ENCODE data around the gene ALCAM.

GRCh38 chr3:105518806-105519418 lies 152.2 kb downstream of the ALCAM start:
- TF ChIP-seq CTCF (IDR thresholded peaks at IDR 0.05) (peak; percentile 50 to 65 (median 55)), EP300 (IDR thresholded peaks at IDR 0.05) (no peak), POLR2A (IDR thresholded peaks at IDR 0.05) (no peak)
